DMS79 treated with DMSO at 0.1 percent for 48 hours (cell line): ENCODE results near the gene CHRNB4.

ENCODE experiments used
- DNase-seq: peaks from one replicate; lab custom pipeline; 2025; lab: John Stamatoyannopoulos, UW

Gene CHRNB4

GRCh38 chr15:78633348-78633747 lies 7.7 kb downstream of the CHRNB4 start:
- DNase-seq: no peak

- no peak for DNase-seq
These were observed 9.9 kb downstream of the CHRNB4 start for GRCh38 chr15:78630886-78631633.

GRCh38 chr15:78629716-78630065 lies 11.3 kb downstream of the CHRNB4 start:
- DNase-seq: no peak

DNA sequence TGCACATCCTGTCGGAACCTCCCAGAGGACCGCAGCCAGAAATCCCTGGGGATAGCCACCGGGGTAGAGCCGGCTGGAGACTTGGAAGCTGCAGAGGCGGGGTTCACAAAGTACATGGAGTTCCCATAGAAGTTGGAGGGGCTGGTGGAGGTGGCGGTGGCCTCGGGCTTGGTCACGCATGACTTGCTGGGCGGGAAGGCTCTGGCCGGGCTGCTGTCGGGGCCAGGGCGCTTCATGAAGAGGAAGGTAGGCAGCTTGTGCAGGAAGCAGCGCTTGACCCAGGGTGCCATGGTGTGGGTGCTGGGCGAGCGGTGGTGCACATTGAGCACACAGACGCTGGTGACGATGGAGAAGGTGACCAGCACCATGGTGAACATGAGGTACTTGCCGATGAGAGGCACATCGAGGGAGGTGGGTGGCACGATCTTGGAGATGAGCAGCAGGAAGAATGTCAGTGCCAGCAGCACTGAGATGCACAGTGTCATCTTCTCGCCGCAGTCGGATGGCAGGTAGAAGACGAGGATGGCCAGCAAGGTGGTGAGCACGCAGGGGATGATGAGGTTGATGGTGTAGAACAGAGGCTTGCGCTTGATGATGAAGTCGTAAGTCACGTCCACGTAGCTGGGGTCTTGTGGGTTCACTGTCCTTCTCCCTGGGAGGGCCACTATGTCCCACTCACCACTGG lies 11.8 kb downstream of the CHRNB4 start:
- DNase-seq: no peak

GRCh38 chr15:78628227-78628626 lies 12.8 kb downstream of the CHRNB4 start:
- no peak for DNase-seq

DNA sequence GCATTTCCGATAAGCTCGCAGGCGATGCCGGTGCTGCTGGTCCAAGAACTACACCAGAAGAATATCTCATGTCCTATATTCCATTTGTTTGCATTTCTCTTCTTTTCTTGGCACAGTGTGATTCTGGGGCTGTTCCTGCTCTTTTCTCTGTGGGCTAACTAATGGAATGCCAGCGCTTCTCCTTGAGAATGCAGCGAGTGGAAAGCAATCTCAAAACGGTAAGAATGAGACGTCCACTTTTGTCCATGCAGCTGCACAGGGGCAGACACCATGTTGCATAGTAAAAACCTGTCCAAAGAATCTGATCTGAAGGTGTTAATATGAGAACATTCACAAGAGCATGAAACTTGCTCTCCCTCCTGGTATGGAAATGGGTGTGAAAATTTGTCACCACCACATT lies 13.7 kb downstream of the CHRNB4 start:
- no peak for DNase-seq

- peak; percentile 54 for DNase-seq
These were observed 14.5 kb downstream of the CHRNB4 start for GRCh38 chr15:78626381-78626995.

- DNase-seq: peak; percentile 38
These were observed 15.3 kb downstream of the CHRNB4 start for GRCh38 chr15:78625606-78626280.

DNA sequence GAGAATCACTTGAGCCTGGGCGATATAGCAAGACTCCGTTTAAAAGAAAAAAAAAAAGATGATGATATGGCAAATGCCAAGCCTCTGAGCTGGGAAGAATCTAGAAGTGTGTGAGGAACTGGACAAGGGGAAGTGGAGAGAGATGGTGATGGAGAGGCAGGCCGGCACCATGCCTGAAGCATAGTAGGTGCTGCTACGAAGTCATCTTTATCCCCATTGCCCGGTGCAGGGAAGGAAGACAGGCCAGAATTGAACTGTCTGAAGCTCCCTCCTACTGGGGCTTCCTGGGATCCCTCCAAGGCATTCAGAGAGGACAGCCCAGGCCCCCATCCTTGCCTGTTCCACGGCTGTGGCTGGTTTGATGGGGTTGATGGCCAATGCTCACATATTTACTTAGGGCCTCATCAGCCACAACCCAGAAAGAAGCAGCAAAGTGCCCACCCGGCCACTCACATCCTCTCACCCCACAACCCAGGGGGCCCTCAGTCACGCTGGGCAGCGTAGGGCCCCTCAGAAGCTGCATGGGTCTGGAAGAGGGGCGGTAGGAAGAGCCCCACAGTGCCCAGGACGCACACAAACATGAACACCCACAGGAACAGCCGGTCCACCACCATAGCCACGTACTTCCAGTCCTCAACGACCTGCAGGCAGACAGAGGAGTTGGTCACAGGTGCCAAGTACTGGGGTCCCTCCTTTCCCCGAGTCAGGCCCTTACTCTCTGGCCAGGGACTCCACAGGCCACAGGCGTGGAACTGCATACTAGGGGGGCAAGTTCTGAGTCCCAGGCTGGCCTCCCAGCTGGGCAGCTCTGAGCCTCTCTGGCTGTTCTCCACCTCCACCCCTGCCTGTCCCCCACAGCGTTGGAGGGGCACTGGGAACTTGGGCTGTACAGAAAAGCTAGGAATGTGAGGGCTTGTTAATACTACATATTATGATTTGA lies 16.1 kb downstream of the CHRNB4 start:
- DNase-seq: no peak

DNA sequence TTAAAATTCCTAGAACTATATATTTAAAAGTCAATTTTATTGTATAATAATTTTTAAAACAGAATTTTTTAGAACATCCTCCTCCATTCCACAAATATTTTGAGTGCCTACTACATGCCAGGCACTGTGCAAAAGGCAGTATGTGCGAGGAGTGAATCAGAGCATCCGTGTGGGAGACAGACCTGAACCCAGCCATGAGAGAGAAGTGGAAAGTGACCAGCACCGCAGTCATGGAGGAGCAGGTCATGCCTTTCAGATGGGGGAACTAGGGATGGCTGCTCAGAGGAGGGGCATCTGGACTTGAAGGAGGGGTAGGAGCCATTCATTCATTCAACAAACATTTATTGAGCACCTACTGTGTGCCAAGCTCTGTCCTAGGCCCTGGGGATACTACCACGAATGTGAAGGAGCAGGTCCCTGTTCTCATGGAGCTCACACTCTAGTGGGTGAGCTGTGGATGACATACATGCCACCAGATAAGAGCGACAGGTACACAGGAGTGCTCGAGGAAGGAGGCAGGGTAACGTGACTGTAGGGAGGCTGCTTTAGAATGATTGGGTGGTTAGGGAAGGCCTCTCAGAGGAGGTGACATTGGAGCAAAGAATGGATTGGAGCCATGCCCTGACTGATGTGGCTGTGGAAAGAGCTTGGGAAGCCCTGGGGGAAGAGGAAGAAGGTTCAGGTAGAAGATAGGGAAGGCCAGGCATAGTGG lies 17.1 kb downstream of the CHRNB4 start:
- DNase-seq: no peak

GRCh38 chr15:78621810-78622402 lies 19.1 kb downstream of the CHRNB4 start:
- no peak for DNase-seq

GRCh38 chr15:78620527-78621421 lies 20.2 kb downstream of the CHRNB4 start, which contains the start of gene CHRNA3:
TSS of gene CHRNA3 (minus strand) at chr15:78620996. CDS start at chr15:78620794, 202 bp downstream.
- no peak for DNase-seq

DNA sequence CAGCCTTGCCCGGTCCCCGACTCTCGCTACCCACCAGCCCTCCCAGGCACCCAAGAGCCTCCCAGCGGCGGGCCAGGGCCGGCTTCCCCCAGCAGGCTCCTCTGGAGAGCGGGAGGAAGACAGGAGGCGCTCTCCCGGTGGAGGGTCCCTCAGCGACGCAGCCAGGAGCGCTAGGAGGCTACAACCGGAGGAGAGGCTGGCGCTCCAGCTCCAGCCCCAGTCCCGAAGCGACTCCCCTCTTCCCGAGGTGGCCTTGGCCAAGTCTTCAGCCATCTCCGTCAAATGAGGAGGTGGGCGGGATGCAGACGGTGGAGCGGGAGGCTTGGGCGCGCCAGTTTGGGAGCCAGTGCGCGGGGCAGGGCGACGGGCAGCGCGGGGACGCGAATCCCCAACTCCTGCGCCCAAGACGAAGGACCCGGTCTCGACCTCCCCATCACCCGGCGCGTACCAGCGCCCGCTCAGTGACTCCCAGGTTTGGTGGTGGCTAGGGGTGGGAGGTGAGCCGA lies 20.9 kb downstream of the CHRNB4 start:
- no peak for DNase-seq

- no peak for DNase-seq
These were observed 21.7 kb downstream of the CHRNB4 start for GRCh38 chr15:78619022-78619950.

DNA sequence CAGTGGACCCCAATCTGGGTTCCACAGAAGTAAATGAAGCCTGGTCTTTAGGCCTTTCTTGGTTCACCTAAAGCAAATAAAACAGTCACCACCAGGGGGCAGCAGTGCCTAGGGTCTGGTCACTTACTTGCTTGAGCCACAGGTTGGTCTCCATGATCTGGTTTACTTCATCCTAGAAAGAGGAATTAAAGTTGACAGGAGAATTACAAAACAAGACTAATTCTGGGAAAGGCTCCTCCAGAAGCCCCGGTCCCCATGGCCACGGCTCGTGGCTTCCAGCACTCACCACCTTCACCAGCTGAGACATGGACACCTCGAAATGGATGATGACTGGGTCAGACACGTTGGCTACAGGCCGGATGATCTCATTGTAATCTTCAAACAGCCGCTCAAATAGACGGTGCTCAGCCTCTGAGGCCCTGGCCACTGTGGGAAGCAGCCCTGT lies 22.5 kb downstream of the CHRNB4 start:
- DNase-seq: peak; percentile 56

DNA sequence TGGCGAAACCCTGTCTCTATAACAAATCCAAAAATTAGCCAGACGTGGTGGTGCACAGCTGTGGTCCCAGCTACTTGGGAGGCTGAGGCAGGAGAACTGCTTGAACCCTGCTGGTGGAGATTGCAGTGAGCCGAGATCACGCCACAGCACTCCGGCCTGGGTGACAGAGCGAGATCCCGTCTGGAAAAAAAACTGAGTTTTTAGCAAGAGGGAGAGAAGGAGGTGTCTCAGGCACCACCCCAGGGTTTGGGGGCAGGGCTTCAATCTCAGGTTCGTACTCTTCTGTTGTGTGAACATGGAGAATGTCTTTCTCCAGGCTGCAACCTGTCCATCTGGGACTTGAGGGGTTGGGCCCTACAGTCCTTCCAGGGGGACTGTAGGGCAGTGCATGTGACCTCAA lies 22.9 kb downstream of the CHRNB4 start:
- no peak for DNase-seq

- DNase-seq: no peak
These were observed 23.5 kb downstream of the CHRNB4 start for GRCh38 chr15:78617516-78617915.

DNA sequence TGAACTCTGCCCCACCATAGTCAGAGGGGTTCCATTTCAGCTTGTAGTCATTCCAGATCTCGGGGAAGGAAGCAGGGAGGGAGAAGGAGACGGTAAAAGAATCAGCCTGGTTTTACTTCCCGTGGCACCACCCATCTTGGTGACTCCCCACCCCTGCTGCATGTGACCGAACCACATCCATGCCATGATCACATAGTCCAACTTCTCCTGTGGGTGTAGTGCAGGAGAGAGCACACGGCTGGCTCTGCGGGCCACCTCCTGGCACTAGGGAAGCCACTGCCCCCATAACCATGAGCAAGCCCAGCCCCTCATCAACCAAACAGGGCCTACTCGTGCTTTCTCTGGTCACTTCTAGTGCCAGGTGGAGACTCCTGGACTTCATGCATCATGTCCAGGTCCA lies 23.9 kb downstream of the CHRNB4 start:
- DNase-seq: no peak
